A549 (cell line): ENCODE data around the gene FGD4.
"Not testable (repeated sequence)": the region's sequence is repeated elsewhere in the genome, so short reads cannot be mapped to it uniquely, and the experiment has no call there.

Experiments
- CTCF ChIP-seq: fragments of >200 bp; sonication (Bioruptor Twin); formaldehyde crosslinking; IDR thresholded peaks from 3 replicates; pipeline ENCODE4 v1.5.1; 2016
- ELK1 ChIP-seq: fragments of 150-350 bp; IDR thresholded peaks from 2 replicates; pipeline ENCODE4 v1.6.1; 2014; ENCODE audit warnings: low read depth, mild to moderate bottlenecking, low read length
- MAFK ChIP-seq: fragments of 450-650 bp; IDR thresholded peaks from 2 replicates; pipeline ENCODE4 v1.6.1; 2014; ENCODE audit not compliant: partially characterized antibody
- MAX ChIP-seq: IDR thresholded peaks from 2 replicates; pipeline ENCODE4 v1.6.1; 2012
- PBX3 ChIP-seq: IDR thresholded peaks from 2 replicates; pipeline ENCODE4 v1.6.1; 2012
- POLR2A ChIP-seq: IDR thresholded peaks from 2 replicates; pipeline ENCODE4 v1.6.1; 2012; ENCODE audit warnings: mild to moderate bottlenecking, low read length
- RCOR1 ChIP-seq: fragments of 150-350 bp; IDR thresholded peaks from 2 replicates; pipeline ENCODE4 v1.6.1; 2014; ENCODE audit warnings: antibody characterized with exemption, low read length, low read depth
- REST ChIP-seq: fragments of 200-600 bp; sonication (generic); IDR thresholded peaks from 2 replicates; pipeline ENCODE4 v1.6.1; 2016; ENCODE audit warnings: antibody characterized with exemption, mild to moderate bottlenecking, moderate library complexity
- USF2 ChIP-seq: fragments of 450-650 bp; IDR thresholded peaks from 2 replicates; pipeline ENCODE4 v1.6.1; 2014; ENCODE audit warnings: antibody characterized with exemption

- TF ChIP-seq CTCF, POLR2A, USF2, PBX3, REST, RCOR1, ELK1, MAFK, MAX: not testable (repeated sequence)
Measured at GRCh38 chr12:32526343-32526742, 127.0 kb downstream of the FGD4 start.
